Mesothelial cell of epicardium (in vitro differentiated cells): ENCODE results near the gene CIAPIN1. TPM values are rescaled to one million over a fixed set of nuclear protein-coding genes. Genes with fewer than 3 reads are reported as not detected.

ENCODE experiments used
- DNase-seq, 2 experiments: peaks; one replicate each; pipeline ENCODE4 v3.0.0; 2021; ENCODE audit warnings: low spot score in 2 of 2; ENCODE audit not compliant: unreplicated experiment in 2 of 2
- H3K27ac Mint-ChIP-seq: 2 replicates; pipeline ENCODE4 v1.8.0; 2021; ENCODE audit warnings: mixed read lengths
- H3K27me3 Mint-ChIP-seq: 2 replicates; pipeline ENCODE4 v1.8.0; 2021; ENCODE audit warnings: low read depth, mixed read lengths
- H3K36me3 Mint-ChIP-seq: 2 replicates; pipeline ENCODE4 v1.8.0; 2021; ENCODE audit warnings: mixed read lengths
- H3K4me1 Mint-ChIP-seq: 2 replicates; pipeline ENCODE4 v1.8.0; 2021; ENCODE audit warnings: mixed read lengths
- H3K4me3 Mint-ChIP-seq: 2 replicates; pipeline ENCODE4 v1.8.0; 2021; ENCODE audit warnings: mild to moderate bottlenecking, moderate library complexity, mixed read lengths
- H3K9me3 Mint-ChIP-seq: 2 replicates; pipeline ENCODE4 v1.8.0; 2021; ENCODE audit warnings: mixed read lengths
- CTCF ChIP-seq: fragments of 200-600 bp; sonication (generic); IDR thresholded peaks from one replicate; pipeline ENCODE4 v1.5.0; 2021; ENCODE audit warnings: antibody characterized with exemption; ENCODE audit not compliant: unreplicated experiment
- total RNA-seq: library from RNA; stranded (reverse); gene quantifications from 3 replicates; pipeline ENCODE4 v1.2.1, GENCODE V29; 2021

The CIAPIN1 gene
- total RNA-seq, 1 donor from 2014 or later, result 62.9 TPM

DNA sequence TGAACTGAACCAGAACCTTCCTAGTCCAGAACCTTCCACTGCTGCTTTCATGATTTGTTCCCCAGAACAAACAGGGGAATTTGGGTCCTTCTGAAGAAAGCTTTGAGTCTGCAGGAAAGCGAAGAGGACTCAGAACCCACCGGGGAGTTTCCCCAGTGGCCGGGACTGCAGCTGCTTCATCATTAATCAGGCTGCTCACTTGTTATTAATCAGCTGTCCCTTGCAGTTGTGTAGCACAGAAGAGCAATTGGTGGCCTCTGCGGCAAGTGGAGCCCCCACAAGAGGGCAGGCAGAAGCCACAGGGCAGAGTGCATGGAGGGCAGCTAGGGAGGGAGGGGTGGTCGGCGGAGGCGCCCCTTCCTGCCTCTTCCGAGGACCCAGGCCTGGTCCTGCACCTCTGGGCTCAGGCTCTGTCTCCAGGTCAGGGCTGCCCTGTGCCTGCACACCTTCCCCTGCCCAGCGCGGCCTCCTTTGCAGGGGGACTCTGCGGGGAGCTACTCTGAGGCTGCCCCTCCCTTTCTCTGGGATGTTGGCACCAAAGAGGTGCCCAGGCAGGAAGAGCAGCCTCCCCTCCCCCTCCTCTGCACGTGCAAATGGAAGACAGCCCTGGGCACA lies 35.7 kb downstream of the CIAPIN1 start:
- no peak for DNase-seq
- Mint-ChIP-seq H3K4me1 (peaks cover 5% of the 10 kb centered on the region), H3K27me3 (peaks cover 4% of the 10 kb centered on the region), H3K27ac (no peak overlapping the region), H3K36me3 (no peaks in the 10 kb centered on the region), H3K4me3 (no peak overlapping the region), H3K9me3 (no peaks in the 10 kb centered on the region)
- no peak for TF ChIP-seq CTCF

- Mint-ChIP-seq H3K27ac (peak overlapping the region; percentile 43), H3K9me3 (no peaks in the 10 kb centered on the region), H3K36me3 (no peaks in the 10 kb centered on the region), H3K27me3 (peaks cover 9% of the 10 kb centered on the region), H3K4me3 (no peak overlapping the region), H3K4me1 (peaks cover 5% of the 10 kb centered on the region)
- no peak for DNase-seq
- no peak for TF ChIP-seq CTCF
These were observed 37.2 kb downstream of the CIAPIN1 start for GRCh38 chr16:57409870-57410587.

GRCh38 chr16:57409065-57409464 lies 38.1 kb downstream of the CIAPIN1 start:
- Mint-ChIP-seq H3K4me1 (peaks cover 5% of the 10 kb centered on the region), H3K4me3 (no peak overlapping the region), H3K9me3 (no peaks in the 10 kb centered on the region), H3K36me3 (no peaks in the 10 kb centered on the region), H3K27ac (no peak overlapping the region), H3K27me3 (peaks cover 18% of the 10 kb centered on the region)
- no peak for TF ChIP-seq CTCF
- DNase-seq, result no peak

- H3K4me3 Mint-ChIP-seq, result no peak overlapping the region
These were observed 39.4 kb downstream of the CIAPIN1 start for GRCh38 chr16:57407521-57408353.

DNA sequence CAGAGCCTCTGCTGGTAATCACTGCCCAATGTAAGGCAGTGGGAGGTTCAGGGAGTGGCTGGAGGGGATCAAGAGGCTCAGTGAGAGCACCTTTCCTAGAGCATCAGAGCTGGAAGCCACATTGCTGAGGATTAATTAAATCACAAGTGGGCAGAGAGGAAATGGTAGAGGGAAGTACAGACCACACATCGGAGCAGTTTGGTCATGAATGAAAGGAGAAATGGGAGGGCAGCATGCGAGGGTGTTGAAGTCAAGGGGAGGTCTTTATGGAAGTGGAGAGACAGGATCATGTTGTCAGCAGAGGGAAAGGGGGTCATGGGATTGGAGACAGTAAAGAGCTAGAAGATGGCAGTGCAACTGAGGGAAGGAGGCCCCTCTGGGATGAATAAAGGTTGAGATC lies 40.3 kb downstream of the CIAPIN1 start:
- Mint-ChIP-seq H3K9me3 (no peaks in the 10 kb centered on the region), H3K36me3 (no peaks in the 10 kb centered on the region), H3K27me3 (peaks cover 22% of the 10 kb centered on the region), H3K4me3 (no peak overlapping the region), H3K27ac (no peak overlapping the region), H3K4me1 (peaks cover 5% of the 10 kb centered on the region)
- TF ChIP-seq CTCF, result no peak
- no peak for DNase-seq

More at GRCh38 chr16:57407521-57408353, 39.4 kb downstream of the CIAPIN1 start:
- Mint-ChIP-seq H3K9me3 (no peaks in the 10 kb centered on the region), H3K36me3 (no peaks in the 10 kb centered on the region), H3K27ac (no peak overlapping the region), H3K4me1 (peaks cover 5% of the 10 kb centered on the region), H3K27me3 (peaks cover 22% of the 10 kb centered on the region)
- TF ChIP-seq CTCF, result no peak
- no peak for DNase-seq
